HG02763 (cell line): ENCODE results near the gene MCF2L.

ENCODE experiments used
- ATAC-seq: cut with Tn5 transposase; IDR thresholded peaks from one replicate; pipeline ENCODE4 v1.9.1; 2021; ENCODE audit warnings: mild to moderate bottlenecking, moderate library complexity; ENCODE audit not compliant: unreplicated experiment

MCF2L gene

DNA sequence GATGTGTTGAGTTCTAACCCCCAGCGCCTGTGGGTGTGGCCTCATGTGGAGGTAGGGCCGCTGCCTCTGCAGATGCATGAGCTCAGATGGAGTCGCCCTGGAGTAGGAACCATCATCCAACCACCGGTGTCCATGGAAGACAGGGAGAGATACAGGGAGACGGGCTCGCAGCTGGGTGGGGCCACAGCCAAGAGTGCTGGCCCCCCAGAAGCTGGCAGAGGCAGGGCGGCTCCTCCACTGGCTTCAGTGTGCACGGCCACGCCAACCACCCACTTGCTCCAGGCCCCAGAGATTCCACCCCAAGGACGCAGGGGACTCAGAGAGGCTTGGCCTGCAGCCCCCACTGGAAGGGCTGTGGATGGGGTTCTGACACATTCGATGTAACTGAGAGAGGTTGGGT is 5.4 kb upstream of the MCF2L start:
- ATAC-seq, result no peak

DNA sequence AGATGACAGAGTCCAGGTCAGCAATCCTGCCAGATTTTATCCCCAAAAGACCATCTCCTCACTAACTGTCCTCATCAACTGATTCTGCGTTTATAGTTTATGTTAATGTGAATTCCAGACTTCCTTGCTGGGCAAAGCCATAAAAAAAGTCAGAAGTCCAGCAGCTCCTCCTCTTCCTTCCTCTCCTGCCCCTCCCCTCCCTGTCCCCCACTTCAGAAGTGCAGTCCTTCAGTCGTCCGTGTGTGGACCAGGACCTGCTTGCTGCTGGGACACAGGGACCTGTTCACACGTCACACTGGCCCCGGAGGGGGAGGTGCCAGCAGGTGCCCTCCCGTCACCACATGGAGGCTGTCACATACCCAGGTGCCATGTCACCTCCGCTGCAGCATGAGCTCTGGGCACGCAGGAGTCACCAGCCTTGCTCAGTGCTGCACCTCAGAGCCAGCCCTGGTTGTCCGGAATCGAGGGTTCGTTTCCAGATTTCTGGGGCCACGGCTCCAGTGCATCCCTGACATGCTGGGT is 4.0 kb upstream of the MCF2L start:
- ATAC-seq, result no peak

GRCh38 chr13:112965573-112966115 is 3.4 kb upstream of the MCF2L start:
- ATAC-seq, result no peak

GRCh38 chr13:112966776-112967175 is 2.2 kb upstream of the MCF2L start:
- ATAC-seq, result no peak

DNA sequence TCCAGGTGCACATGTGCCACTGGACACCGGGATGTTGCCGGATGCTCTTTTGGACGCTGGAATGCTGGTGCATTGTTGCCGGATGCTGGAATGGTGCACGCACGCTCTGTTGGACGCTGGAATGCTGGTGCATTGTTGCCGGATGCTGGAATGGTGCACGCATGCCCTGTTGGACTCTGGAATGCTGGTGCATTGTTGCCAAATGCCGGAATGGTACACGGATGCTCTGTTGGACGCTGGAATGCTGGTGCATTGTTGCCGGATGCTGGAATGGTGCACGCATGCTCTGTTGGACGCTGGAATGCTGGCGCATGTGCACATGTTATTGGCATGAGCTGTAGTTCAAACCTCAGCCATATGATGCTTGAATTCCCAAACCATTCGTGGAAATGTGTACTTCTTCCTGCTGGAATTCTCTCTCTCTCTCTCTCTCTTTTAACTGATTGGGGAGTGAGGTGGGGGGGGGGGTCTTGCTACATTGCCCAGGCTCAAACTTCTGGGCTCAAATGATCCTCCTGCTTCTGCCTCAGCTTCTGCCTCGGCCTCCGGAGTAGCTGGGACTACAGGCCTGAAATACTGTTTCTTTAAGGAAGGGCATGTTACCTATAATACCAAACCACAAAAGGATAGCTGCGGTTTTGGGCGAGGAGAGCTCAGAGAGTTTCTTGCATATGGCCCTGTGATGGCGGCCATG is 1.2 kb upstream of the MCF2L start:
- ATAC-seq, result no peak

DNA sequence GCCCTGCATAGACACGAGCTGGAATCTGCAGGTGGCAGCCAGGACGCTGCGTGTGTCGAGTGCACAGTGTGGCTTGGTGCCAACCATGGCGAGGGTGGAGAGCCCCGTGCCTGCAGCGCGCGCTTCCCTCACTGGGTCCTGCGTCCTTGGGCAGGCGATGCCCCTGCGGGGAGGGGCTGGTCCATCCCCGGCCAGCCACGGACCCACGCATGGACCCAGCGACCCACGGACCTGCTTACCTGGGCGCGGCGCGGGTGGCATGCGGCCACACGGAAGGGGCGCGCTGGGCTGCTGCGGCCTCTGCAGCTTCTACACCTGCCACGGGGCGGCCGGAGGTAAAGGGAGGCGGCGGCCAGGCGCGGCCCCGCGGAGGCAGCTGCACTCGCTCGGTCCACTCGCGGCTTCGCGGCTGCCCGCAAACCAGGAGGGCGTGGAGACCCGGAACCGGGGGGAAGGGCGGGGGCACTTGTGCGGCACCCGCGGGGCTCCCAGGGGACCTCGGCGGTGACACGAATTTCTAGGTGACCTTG is 569 bp upstream of the MCF2L start:
- ATAC-seq, result no peak

- ATAC-seq, result no peak
These were observed 801 bp downstream of the MCF2L start for GRCh38 chr13:112969692-112970338.

DNA sequence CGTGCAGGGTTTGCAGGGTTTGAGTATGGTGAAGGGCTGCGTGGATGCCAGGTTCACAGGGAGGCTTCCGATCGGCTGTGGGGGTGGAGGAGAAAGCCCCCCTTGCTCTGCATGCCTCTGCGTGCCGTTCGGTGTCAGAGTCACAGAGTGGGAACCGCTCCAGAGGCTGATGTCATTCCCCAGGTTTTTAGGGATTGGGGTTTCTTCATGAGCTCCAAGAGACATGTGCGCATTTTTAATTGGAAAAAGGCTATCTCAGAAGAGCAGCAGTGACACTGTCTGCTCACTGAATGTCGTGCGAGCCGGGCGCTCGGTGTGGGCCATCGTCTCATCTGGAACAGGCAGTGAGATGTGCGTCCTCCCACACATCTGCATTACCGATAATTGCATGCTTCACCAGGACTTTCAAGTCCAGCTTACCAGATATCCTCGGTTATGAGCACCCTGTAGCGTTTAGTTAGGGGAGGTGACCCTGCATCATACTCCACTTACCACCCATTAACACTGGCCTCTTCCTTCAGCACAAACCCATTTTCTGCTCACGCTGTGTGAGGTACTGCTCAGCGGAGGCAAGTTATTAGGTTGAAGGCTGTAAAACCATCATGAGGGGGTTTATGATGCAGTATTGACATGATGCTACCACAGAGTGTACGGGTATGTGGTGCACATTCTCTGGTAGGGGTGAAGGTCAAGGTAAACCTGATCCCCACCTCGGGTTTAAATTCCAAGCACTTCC is 1.7 kb downstream of the MCF2L start:
- no peak for ATAC-seq

GRCh38 chr13:112971288-112971643 is 2.3 kb downstream of the MCF2L start:
- ATAC-seq, result no peak

DNA sequence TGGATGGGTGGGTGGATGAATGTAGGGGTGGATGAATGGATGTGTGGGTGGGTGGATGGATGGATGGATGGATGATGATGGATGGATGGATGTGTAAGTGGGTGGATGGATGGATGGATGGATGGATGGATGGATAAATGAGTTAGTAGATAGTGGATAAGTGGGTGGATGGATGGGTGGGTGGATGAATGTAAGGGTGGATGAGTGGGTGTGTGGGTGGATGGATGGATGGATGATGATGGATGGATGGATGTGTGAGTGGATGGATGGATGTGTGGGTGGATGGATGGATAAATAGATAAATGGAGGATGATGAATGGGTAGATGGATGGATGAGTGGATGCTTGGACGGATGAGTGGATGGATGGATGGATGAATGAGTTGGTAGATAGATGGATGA is 3.2 kb downstream of the MCF2L start:
- ATAC-seq, result no peak

DNA sequence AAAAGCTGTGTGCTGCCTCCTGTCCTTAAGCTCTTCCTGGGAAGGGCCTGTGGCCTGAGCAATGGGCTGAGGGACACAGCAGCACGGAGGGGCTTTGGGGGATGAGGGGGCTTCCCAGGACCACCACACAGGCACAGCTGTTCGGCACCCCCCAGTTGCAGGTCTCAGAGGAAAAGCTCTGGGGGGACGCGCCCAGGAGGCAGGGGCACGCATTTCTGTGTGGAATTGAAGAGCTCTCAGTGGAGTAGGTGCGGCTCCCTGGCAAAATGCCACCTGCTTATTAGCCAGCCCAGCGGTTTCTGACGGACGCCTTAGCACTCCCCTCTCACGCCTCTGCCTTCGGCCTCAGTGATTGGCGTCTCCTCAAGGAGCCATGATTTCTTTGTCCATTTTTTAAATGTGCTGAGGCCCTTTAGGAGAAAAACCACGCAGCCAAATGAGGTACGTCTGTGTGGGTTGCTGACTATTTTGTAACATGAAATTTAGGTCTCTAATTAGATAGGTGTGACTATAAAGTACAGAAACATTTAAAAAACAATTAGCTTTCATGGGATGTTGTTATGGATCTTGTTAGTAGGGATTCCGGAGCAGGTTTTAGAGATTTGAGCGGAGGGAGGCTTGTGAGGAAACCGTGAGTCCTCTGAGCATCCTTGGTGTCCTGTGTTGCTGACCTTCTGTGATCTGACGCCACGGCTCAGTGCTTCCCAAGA is 4.0 kb downstream of the MCF2L start:
- no peak for ATAC-seq

DNA sequence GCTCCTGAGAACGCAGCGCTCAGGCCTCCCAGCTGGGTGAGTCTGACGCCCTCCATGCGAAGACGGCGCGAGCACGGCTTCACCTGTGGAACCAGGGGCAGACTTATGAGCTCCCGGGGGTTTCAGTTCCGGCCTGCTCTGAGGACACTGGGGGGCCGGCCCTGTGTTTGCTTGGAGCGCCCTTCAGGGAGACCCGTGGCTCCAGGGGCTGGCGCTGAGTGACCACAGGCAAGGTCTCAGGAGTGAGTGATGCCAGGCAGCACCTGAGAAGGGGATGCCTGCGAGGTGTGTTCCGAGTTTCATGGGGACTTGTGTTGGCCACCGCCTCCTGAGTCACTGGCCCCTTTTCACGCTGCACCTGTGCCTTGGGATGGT is 4.5 kb downstream of the MCF2L start:
- ATAC-seq, result no peak

DNA sequence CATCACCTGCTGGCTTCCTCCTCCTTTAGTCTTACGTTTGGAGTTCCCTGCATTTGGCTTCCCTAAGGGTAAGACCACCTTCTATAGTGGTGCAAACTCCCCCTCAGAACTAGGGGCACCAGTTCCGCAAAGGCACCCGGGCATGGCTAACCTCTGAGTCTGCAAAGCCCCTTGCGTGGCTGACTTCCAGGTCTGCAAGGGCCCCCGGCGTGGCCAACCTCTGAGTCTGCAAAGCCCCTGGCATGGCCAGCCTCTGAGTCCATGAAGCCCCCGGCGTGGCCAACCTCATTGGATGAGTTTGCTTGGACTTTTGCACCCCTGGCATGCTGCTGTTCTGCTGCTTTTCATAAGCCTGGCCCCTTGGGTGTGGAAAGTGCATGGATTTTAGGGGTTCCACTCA is 5.1 kb downstream of the MCF2L start:
- ATAC-seq, result no peak

GRCh38 chr13:112974671-112975070 is 5.7 kb downstream of the MCF2L start:
- ATAC-seq, result no peak

- no peak for ATAC-seq
These were observed 6.5 kb downstream of the MCF2L start for GRCh38 chr13:112975401-112975939.

DNA sequence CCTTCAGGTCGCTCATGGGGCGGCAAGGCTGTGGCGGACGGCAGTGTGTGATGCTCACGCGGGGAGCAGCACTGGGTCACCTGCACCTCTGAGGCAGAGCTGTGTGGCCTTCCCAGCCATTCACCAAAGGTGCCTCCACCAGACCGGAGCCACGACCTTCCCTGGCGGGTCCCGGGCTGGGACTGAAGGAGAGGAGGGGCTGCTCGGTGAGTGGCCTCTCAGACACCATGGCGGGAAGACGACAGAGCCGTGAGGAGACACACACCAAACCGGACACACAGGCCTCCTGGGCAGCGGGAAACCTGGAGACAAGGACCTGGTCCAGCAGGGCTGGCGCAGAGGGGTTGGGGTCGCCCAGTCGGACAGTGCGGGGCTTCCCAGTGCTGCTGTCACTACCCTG is 7.5 kb downstream of the MCF2L start:
- no peak for ATAC-seq

- no peak for ATAC-seq
These were observed 8.1 kb downstream of the MCF2L start for GRCh38 chr13:112977091-112977490.

DNA sequence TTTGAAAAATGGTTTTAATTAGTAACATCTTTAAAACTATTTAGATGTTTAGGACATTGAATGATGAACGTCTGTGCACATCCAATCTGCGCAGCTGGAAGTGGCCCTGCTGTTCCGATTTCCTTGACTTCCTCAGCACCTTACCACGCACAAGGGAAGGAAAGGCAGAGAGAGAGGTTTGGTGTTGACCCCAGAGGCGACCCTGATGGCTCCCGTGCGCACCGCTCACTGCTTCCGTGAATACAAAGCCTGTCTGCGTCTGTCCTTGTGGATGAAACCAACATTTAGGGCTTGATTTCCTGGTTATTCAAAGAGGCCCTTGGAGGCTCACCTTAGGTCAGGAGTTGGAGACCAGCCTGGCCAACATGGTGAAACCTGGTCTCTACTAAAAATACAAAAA is 8.5 kb downstream of the MCF2L start:
- no peak for ATAC-seq

DNA sequence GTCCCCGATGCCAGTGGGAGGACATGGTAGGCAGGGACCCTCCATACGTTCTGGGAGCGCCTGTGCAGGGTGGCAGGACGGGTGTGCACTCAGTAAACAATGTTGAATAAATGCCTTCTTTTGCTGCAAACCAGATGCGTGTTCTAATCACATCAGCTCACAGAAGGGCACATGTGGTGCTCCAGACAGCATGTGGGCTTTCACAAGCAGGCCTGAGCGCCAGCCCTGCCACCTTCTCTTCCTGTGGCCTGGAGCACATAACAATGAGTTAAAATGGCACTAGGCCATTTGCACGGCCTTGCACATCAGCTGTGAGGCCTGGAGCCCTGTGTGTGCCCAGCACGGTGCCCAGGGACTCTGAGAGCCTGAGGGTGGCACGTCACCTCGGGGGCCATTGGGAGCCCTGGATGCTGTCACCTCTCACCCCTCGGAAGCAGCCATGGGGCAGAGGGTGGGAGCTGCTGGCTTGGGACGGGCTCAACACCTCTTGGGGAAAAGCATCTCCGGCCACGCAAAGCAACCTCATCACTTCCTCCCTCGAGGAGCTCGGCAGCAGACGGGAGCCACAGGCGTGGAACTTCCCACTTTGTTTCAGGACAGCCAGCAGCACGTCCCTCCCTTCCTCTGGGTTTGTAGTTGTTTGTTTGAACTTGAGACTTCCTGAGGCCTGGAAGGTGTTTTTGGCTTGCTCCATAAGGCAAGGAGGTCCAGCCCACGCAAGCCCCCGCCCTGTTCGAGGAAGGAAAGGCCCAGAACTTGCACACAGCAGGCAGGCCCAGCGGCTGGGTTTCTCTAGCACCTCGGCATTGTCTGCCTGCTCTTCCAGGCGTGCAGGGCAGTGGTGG is 9.8 kb downstream of the MCF2L start:
- no peak for ATAC-seq

- ATAC-seq, result no peak
These were observed 10.4 kb downstream of the MCF2L start for GRCh38 chr13:112979406-112979902.
